Caco-2 (cell line): ENCODE measurements around the gene DYNC1LI2. TPM values are rescaled to one million over a fixed set of nuclear protein-coding genes. Genes with fewer than 3 reads are reported as not detected.

Source experiments
- BruUV-seq: library from RNA; stranded (reverse); fragments of 400-500 nt; replicated peaks from 2 replicates; lab custom pipeline; 2021; lab: Mats Ljungman, UMichigan
- CTCF ChIA-PET: fragments of 300-600 bp; sonication (Branson Sonifier 250); formaldehyde crosslinking; loops from one replicate; lab custom pipeline; 2022; ENCODE audit warnings: antibody characterized with exemption; lab: Charles Lee
- POLR2A ChIA-PET: fragments of 300-600 bp; sonication (Branson Sonifier 250); formaldehyde crosslinking; loops from one replicate; lab custom pipeline; 2022; ENCODE audit warnings: antibody characterized with exemption; lab: Charles Lee
- DNase-seq, 2 experiments: peaks; one replicate each; pipeline versions ENCODE4 v3.0.0 to v3.0.0-alpha.2; 2020 to 2022
- H3K27me3 ChIP-seq: replicated peaks from 2 replicates; pipeline ENCODE4 v1.6.0; 2011; ENCODE audit warnings: low read length; ENCODE audit not compliant: control insufficient read depth, insufficient read depth
- H3K36me3 ChIP-seq: 2 replicates; pipeline ENCODE4 v1.5.1; 2011; ENCODE audit warnings: low read length; ENCODE audit not compliant: control insufficient read depth, insufficient read depth
- H3K4me1 ChIP-seq: fragments of 250-450 bp; sonication (Bioruptor Pico); 2 replicates; pipeline ENCODE4 v1.5.1; 2020; ENCODE audit warnings: mild to moderate bottlenecking
- H3K4me3 ChIP-seq: 2 replicates; pipeline ENCODE4 v1.5.1; 2011; ENCODE audit warnings: low read depth, mild to moderate bottlenecking, control low read depth, low read length
- H3K9me3 ChIP-seq: fragments of 250-450 bp; sonication (Bioruptor Pico); 2 replicates; pipeline ENCODE4 v1.5.1; 2020; ENCODE audit warnings: mild to moderate bottlenecking, moderate library complexity
- H3K27ac Mint-ChIP-seq: one replicate; pipeline ENCODE4 v1.8.0; 2022; ENCODE audit warnings: mixed read lengths; ENCODE audit not compliant: unreplicated experiment
- H3K27me3 Mint-ChIP-seq: one replicate; pipeline ENCODE4 v1.8.0; 2022; ENCODE audit warnings: mixed read lengths; ENCODE audit not compliant: insufficient read depth, unreplicated experiment
- H3K36me3 Mint-ChIP-seq: one replicate; pipeline ENCODE4 v1.8.0; 2022; ENCODE audit warnings: mild to moderate bottlenecking, mixed read lengths; ENCODE audit not compliant: insufficient read depth, unreplicated experiment
- H3K4me1 Mint-ChIP-seq: one replicate; pipeline ENCODE4 v1.8.0; 2022; ENCODE audit warnings: low read depth, mixed read lengths; ENCODE audit not compliant: unreplicated experiment
- H3K4me3 Mint-ChIP-seq: one replicate; pipeline ENCODE4 v1.8.0; 2022; ENCODE audit warnings: mild to moderate bottlenecking, moderate library complexity, mixed read lengths; ENCODE audit not compliant: unreplicated experiment
- H3K9me3 Mint-ChIP-seq: one replicate; pipeline ENCODE4 v1.8.0; 2022; ENCODE audit warnings: mixed read lengths; ENCODE audit not compliant: unreplicated experiment
- intact Hi-C: fragments of 100-400 bp; cut with micrococcal nuclease; formaldehyde crosslinking; loops from one replicate; pipeline ENCODE4 v1.10.0; 2022; ENCODE audit not compliant: unreplicated experiment
- total RNA-seq: library from RNA; stranded (reverse); gene quantifications from 2 replicates; pipeline ENCODE4 v1.2.3, GENCODE V29; 2022
- TF ChIP-seq, protein P1 (sequence below), 2 experiments: fragments of 200-600 bp in 1 of 2; IDR thresholded peaks; 1 replicate in 1 of 2; 2 replicates in 1 of 2; pipeline versions ENCODE4 v1.5.1 to v1.8.0; 2011 to 2022; ENCODE audit warnings: antibody characterized with exemption in 1 of 2, control low read depth in 1 of 2, inconsistent platforms in 1 of 2, low read depth in 1 of 2, low read length in 1 of 2, mild to moderate bottlenecking in 1 of 2, moderate library complexity in 1 of 2; ENCODE audit not compliant: insufficient read depth in 1 of 2, severe bottlenecking in 1 of 2, unreplicated experiment in 1 of 2

The DYNC1LI2 gene
- total RNA-seq, 1 experiment from 2014 or later = 180 TPM

DNA sequence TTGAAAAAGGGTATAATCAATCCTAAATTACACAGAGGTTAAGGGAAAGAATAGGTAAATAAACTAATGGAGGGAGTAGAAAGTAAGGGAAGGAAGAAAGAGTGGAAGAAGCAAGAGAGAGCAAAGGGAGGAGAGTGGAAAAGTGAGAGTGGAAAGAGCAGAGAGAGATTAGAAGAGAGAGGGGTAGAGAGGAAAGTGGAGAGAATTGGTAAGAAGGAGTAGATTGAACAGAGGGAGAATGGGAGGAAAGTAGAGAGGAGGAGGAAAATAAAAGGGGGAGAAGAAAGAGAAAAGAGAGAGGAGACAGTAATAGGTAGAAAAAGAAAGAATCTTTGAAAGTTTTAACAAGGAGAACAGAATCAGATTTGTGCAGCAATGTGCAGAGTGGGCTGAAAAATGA is 25.0 kb upstream of the DYNC1LI2 start:
- Histone ChIP-seq H3K4me3 (no peak overlapping the region), H3K4me1 (no peaks in the 10 kb centered on the region), H3K36me3 (no peaks in the 10 kb centered on the region), H3K9me3 (no peaks in the 10 kb centered on the region), H3K27me3 (no peaks in the 10 kb centered on the region; the same call in 1 of the 2 replicates)
- TF ChIP-seq, protein P1, sequence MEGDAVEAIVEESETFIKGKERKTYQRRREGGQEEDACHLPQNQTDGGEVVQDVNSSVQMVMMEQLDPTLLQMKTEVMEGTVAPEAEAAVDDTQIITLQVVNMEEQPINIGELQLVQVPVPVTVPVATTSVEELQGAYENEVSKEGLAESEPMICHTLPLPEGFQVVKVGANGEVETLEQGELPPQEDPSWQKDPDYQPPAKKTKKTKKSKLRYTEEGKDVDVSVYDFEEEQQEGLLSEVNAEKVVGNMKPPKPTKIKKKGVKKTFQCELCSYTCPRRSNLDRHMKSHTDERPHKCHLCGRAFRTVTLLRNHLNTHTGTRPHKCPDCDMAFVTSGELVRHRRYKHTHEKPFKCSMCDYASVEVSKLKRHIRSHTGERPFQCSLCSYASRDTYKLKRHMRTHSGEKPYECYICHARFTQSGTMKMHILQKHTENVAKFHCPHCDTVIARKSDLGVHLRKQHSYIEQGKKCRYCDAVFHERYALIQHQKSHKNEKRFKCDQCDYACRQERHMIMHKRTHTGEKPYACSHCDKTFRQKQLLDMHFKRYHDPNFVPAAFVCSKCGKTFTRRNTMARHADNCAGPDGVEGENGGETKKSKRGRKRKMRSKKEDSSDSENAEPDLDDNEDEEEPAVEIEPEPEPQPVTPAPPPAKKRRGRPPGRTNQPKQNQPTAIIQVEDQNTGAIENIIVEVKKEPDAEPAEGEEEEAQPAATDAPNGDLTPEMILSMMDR (IDR thresholded peaks at IDR 0.05; ENCODE audit: insufficient read depth in 1 of 2, low read depth in 1 of 2, low read length in 1 of 2, severe bottlenecking in 1 of 2, unreplicated experiment in 1 of 2) = no peak
- Mint-ChIP-seq H3K4me3 (no peak overlapping the region), H3K4me1 (no peaks in the 10 kb centered on the region), H3K27me3 (no peaks in the 10 kb centered on the region), H3K27ac (no peak overlapping the region), H3K36me3 (no peaks in the 10 kb centered on the region), H3K9me3 (no peaks in the 10 kb centered on the region)
- no TSS peak for BruUV-seq
- POLR2A ChIA-PET = no interaction called here
- intact Hi-C loops = no loop called here
- no peak for DNase-seq
- CTCF ChIA-PET = no interaction called here

DNA sequence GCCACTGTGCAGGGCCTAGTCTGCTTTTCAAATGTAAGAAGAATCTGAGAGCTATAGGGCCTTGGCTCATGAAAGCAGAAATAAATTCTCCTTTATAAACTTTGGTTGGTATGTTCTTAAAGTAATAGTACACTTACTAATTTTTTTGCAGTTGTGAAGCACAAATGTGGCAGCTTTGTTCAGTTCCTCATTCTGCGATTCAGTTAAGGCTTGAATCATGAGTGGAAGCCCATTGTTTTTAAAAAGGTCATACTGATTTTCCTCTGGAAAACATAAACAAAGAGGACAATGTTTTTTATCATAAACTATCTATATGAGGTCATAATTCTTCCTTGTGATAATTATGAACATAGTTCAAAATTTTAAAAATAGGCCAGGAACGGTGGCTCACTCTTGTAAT is 23.6 kb upstream of the DYNC1LI2 start:
- Histone ChIP-seq H3K4me1 (no peaks in the 10 kb centered on the region), H3K4me3 (no peak overlapping the region), H3K9me3 (no peaks in the 10 kb centered on the region), H3K27me3 (no peaks in the 10 kb centered on the region; the same call in 1 of the 2 replicates), H3K36me3 (no peaks in the 10 kb centered on the region)
- H3K4me3 Mint-ChIP-seq = no peak overlapping the region
- BruUV-seq = no TSS peak
- DNase-seq = no peak
- ChIA-PET POLR2A (no interaction called here), CTCF (interaction anchor here (0.7 kb wide), 1 partner anchor 78 kb away, joined by 3 read pairs; no protein-coding TSS in a partner anchor)
- TF ChIP-seq, protein P1 (IDR thresholded peaks at IDR 0.05; ENCODE audit: insufficient read depth in 1 of 2, low read depth in 1 of 2, low read length in 1 of 2, severe bottlenecking in 1 of 2, unreplicated experiment in 1 of 2) = no peak
- no peaks in the 10 kb centered on the region for H3K36me3 Mint-ChIP-seq
- peaks cover under 1% of the 10 kb centered on the region for H3K27me3 Mint-ChIP-seq
- intact Hi-C loops = no loop called here
- no peaks in the 10 kb centered on the region for H3K9me3 Mint-ChIP-seq
- no peaks in the 10 kb centered on the region for H3K4me1 Mint-ChIP-seq
- H3K27ac Mint-ChIP-seq = no peak overlapping the region

DNA sequence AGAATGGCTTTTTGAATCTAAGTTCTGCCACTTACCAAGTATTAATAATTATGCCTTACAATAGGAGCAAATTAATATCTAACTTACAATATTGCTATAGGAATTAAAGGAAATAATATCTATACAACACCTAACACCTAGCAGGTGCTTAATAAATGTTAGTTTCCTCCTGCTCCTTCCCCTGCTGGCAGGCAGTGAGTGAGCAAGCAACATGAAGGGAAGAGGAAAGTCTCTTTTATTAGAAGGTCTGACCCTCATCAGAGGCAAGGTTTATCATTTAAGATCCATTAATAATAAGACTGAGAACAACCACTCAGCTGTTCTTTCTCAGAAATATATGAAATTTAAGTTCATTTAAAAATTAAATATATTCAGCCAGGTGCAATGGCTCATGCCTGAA is 6.7 kb upstream of the DYNC1LI2 start:
- Mint-ChIP-seq H3K9me3 (no peaks in the 10 kb centered on the region), H3K36me3 (no peaks in the 10 kb centered on the region), H3K4me1 (peaks cover 6% of the 10 kb centered on the region), H3K27ac (no peak overlapping the region), H3K4me3 (no peak overlapping the region), H3K27me3 (no peaks in the 10 kb centered on the region)
- POLR2A ChIA-PET = no interaction called here
- Histone ChIP-seq H3K27me3 (no peaks in the 10 kb centered on the region), H3K36me3 (no peaks in the 10 kb centered on the region), H3K9me3 (no peaks in the 10 kb centered on the region), H3K4me1 (no peaks in the 10 kb centered on the region; the same call in 1 of the 2 replicates), H3K4me3 (no peak overlapping the region)
- TF ChIP-seq, protein P1 (IDR thresholded peaks at IDR 0.05; ENCODE audit: insufficient read depth in 1 of 2, low read depth in 1 of 2, low read length in 1 of 2, severe bottlenecking in 1 of 2, unreplicated experiment in 1 of 2) = peak in 1 of 2 experiments; percentile 23
- DNase-seq = no peak
- intact Hi-C loops = loop anchor here (10.0 kb wide), 1 partner anchor 107 kb away; no protein-coding TSS in a partner anchor
- CTCF ChIA-PET = no interaction called here
- BruUV-seq = no TSS peak
